ENCODE results near the gene UNK.

- TF ChIP-seq CREB5 (CRISPR knock-in tag; IDR thresholded peaks at IDR 0.05; ENCODE audit: low read depth) = no peak
- no peak for TF ChIP-seq TSHZ2 (CRISPR knock-in tag; IDR thresholded peaks at IDR 0.05)
- TF ChIP-seq ZNF565 (CRISPR knock-in tag; conservative IDR thresholded peaks at IDR 0.05; ENCODE audit: low read depth) = no peak
- TF ChIP-seq TOX (CRISPR knock-in tag; IDR thresholded peaks at IDR 0.05; ENCODE audit: borderline replicate concordance) = no peak
- no peak for TF ChIP-seq PPARA (CRISPR knock-in tag; IDR thresholded peaks at IDR 0.05; ENCODE audit: borderline replicate concordance)
- TF ChIP-seq PATZ1 (CRISPR knock-in tag; IDR thresholded peaks at IDR 0.05; ENCODE audit: borderline replicate concordance) = no peak
- no peak for TF ChIP-seq GLIS3 (CRISPR knock-in tag; IDR thresholded peaks at IDR 0.05)
- no peak for TF ChIP-seq CSRNP3 (CRISPR knock-in tag; IDR thresholded peaks at IDR 0.05)
Observed at GRCh38 chr17:75806822-75807500, 22.4 kb downstream of the UNK start.

All from SK-N-SH treated with all-trans-retinoic acid at 6 μM for 48 hours (cell line).